ENCODE results near the gene ADCY5. TPM values are rescaled to one million over a fixed set of nuclear protein-coding genes. Genes with fewer than 3 reads are reported as not detected.

Gene ADCY5
- total RNA-seq, 2 donors from 2014 or later = 12.9 to 69.6 TPM

- no peak for TF ChIP-seq POLR2A (IDR thresholded peaks at IDR 0.05)
- TF ChIP-seq CTCF (IDR thresholded peaks at IDR 0.05) = no peak
- no peak for TF ChIP-seq POLR2AphosphoS5 (IDR thresholded peaks at IDR 0.05)
- Histone ChIP-seq H3K9me3 (no peaks in the 10 kb centered on the region), H3K27ac (peak overlapping the region; percentile 62 to 68), H3K4me3 (no peak overlapping the region), H3K27me3 (replicated peaks; ENCODE audit: insufficient read depth) (no peaks in the 10 kb centered on the region), H3K4me1 (replicated peaks) (no peaks in the 10 kb centered on the region), H3K36me3 (no peaks in the 10 kb centered on the region)
- intact Hi-C loops (cut with DNase I) = loop anchor here (5.0 kb wide), 1 partner anchor 61 kb away; the partner anchor contains the start of gene ADCY5
- WGBS = 37% methylated on average over 11 of the region's 11 CpGs
- no peak for DNase-seq (ENCODE audit: low spot score)
Observed at GRCh38 chr3:123386477-123387040, 62.3 kb downstream of the ADCY5 start.

- intact Hi-C loops (cut with DNase I) = loop anchor here (5.0 kb wide), 1 partner anchor 61 kb away; the partner anchor contains the start of gene ADCY5
- no peak for TF ChIP-seq CTCF (IDR thresholded peaks at IDR 0.05)
- TF ChIP-seq POLR2A (IDR thresholded peaks at IDR 0.05) = no peak
- no peak for TF ChIP-seq POLR2AphosphoS5 (IDR thresholded peaks at IDR 0.05)
- peak overlapping the region; percentile 62 to 68 for H3K27ac ChIP-seq
- H3K4me1 ChIP-seq (replicated peaks) = no peaks in the 10 kb centered on the region
- no peaks in the 10 kb centered on the region for H3K27me3 ChIP-seq (replicated peaks; ENCODE audit: insufficient read depth)
- H3K9me3 ChIP-seq = no peaks in the 10 kb centered on the region
- H3K36me3 ChIP-seq = no peaks in the 10 kb centered on the region
- no peak overlapping the region for H3K4me3 ChIP-seq
- DNase-seq (ENCODE audit: low spot score) = no peak
- 39% methylated on average over 8 of the region's 8 CpGs for WGBS
Observed at GRCh38 chr3:123385981-123386380, 62.9 kb downstream of the ADCY5 start.

- no peak overlapping the region for H3K4me3 ChIP-seq
- H3K4me1 ChIP-seq (replicated peaks) = no peaks in the 10 kb centered on the region
- no peak for DNase-seq (ENCODE audit: low spot score)
- 82% methylated on average over 4 of the region's 4 CpGs for WGBS
- intact Hi-C loops (cut with DNase I) = loop anchor here (5.0 kb wide), 1 partner anchor 62 kb away; the partner anchor contains the start of gene ADCY5
- H3K9me3 ChIP-seq = no peaks in the 10 kb centered on the region
- peak overlapping the region; percentile 62 to 68 for H3K27ac ChIP-seq
- H3K27me3 ChIP-seq (replicated peaks; ENCODE audit: insufficient read depth) = no peaks in the 10 kb centered on the region
- TF ChIP-seq POLR2AphosphoS5 (IDR thresholded peaks at IDR 0.05) (no peak), CTCF (IDR thresholded peaks at IDR 0.05) (no peak), POLR2A (IDR thresholded peaks at IDR 0.05) (no peak)
- no peaks in the 10 kb centered on the region for H3K36me3 ChIP-seq
Observed at GRCh38 chr3:123385499-123385898, 63.4 kb downstream of the ADCY5 start.

GRCh38 chr3:123385001-123385401, 63.9 kb downstream of the ADCY5 start:
- WGBS = 25% methylated on average over 9 of the region's 9 CpGs
- Histone ChIP-seq H3K4me3 (no peak overlapping the region), H3K9me3 (no peaks in the 10 kb centered on the region), H3K36me3 (no peaks in the 10 kb centered on the region), H3K27me3 (replicated peaks; ENCODE audit: insufficient read depth) (no peaks in the 10 kb centered on the region), H3K4me1 (replicated peaks) (no peaks in the 10 kb centered on the region), H3K27ac (peak overlapping the region; percentile 62 to 68)
- TF ChIP-seq POLR2AphosphoS5 (IDR thresholded peaks at IDR 0.05) = peak; percentile 47
- no peak for TF ChIP-seq CTCF (IDR thresholded peaks at IDR 0.05)
- no peak for TF ChIP-seq POLR2A (IDR thresholded peaks at IDR 0.05)
- no peak for DNase-seq (ENCODE audit: low spot score)
- intact Hi-C loops (cut with DNase I) = loop anchor here (5.0 kb wide), 1 partner anchor 62 kb away; the partner anchor contains the start of gene ADCY5

- Histone ChIP-seq H3K27ac (peak overlapping the region; percentile 62 to 68), H3K36me3 (no peaks in the 10 kb centered on the region), H3K4me3 (no peak overlapping the region), H3K27me3 (replicated peaks; ENCODE audit: insufficient read depth) (no peaks in the 10 kb centered on the region), H3K9me3 (no peaks in the 10 kb centered on the region), H3K4me1 (replicated peaks) (no peaks in the 10 kb centered on the region)
- no peak for TF ChIP-seq POLR2A (IDR thresholded peaks at IDR 0.05)
- no peak for TF ChIP-seq POLR2AphosphoS5 (IDR thresholded peaks at IDR 0.05)
- TF ChIP-seq CTCF (IDR thresholded peaks at IDR 0.05) = no peak
- 95% methylated on average over 8 of the region's 8 CpGs for WGBS
- DNase-seq (ENCODE audit: low spot score) = no peak
- intact Hi-C loops (cut with DNase I) = no loop called here
Observed at GRCh38 chr3:123384256-123384655, 64.6 kb downstream of the ADCY5 start.

Measured in prostate gland (tissue), 2 donors.